Neural progenitor cell (in vitro differentiated cells): ENCODE results near the gene POF1B. TPM values are rescaled to one million over a fixed set of nuclear protein-coding genes. Genes with fewer than 3 reads are reported as not detected.

ENCODE experiments used
- DNase-seq: peaks from one replicate; pipeline ENCODE4 v3.0.0-alpha.2; 2016; ENCODE audit warnings: low spot score
- H2AFZ ChIP-seq: fragments of 200-600 bp; sonication (generic); replicated peaks from 2 replicates; pipeline ENCODE4 v1.6.1; 2016; ENCODE audit warnings: antibody characterized with exemption
- H3F3A ChIP-seq: fragments of 200-600 bp; sonication (generic); 2 replicates; pipeline ENCODE4 v1.6.1; 2016; ENCODE audit warnings: antibody characterized with exemption, low read depth
- H3K27ac ChIP-seq: fragments of 200-600 bp; sonication (generic); 2 replicates; pipeline ENCODE4 v1.5.1; 2016; ENCODE audit warnings: mild to moderate bottlenecking
- H3K27me3 ChIP-seq: fragments of 200-600 bp; sonication (generic); 2 replicates; pipeline ENCODE4 v1.6.1; 2016; ENCODE audit warnings: mild to moderate bottlenecking, moderate library complexity
- H3K36me3 ChIP-seq: fragments of 200-600 bp; sonication (generic); 2 replicates; pipeline ENCODE4 v1.5.1; 2016
- H3K4me1 ChIP-seq: fragments of 200-600 bp; sonication (generic); 2 replicates; pipeline ENCODE4 v1.6.1; 2016; ENCODE audit warnings: mixed run types
- H3K4me2 ChIP-seq: fragments of 200-600 bp; sonication (generic); 2 replicates; pipeline ENCODE4 v1.6.1; 2016
- H3K4me3 ChIP-seq: fragments of 200-600 bp; sonication (generic); 2 replicates; pipeline ENCODE4 v1.5.1; 2016
- H3K79me2 ChIP-seq: fragments of 200-600 bp; sonication (generic); 2 replicates; pipeline ENCODE4 v1.6.1; 2016; ENCODE audit warnings: low read depth
- H3K9ac ChIP-seq: fragments of 200-600 bp; sonication (generic); 2 replicates; pipeline ENCODE4 v1.6.1; 2016
- H3K9me3 ChIP-seq: fragments of 200-600 bp; sonication (generic); 2 replicates; pipeline ENCODE4 v1.5.1; 2016; ENCODE audit warnings: low read depth
- H4K20me1 ChIP-seq: fragments of 200-600 bp; sonication (generic); 2 replicates; pipeline ENCODE4 v1.6.1; 2016; ENCODE audit warnings: low read depth
- H3K27ac Mint-ChIP-seq: 3 replicates; pipeline ENCODE4 v1.8.0; 2021; ENCODE audit warnings: mixed read lengths
- H3K27me3 Mint-ChIP-seq: 2 replicates; pipeline ENCODE4 v1.8.0; 2022; ENCODE audit warnings: low read depth, mild to moderate bottlenecking, inconsistent platforms, moderate library complexity, mixed read lengths; ENCODE audit not compliant: insufficient read depth
- H3K36me3 Mint-ChIP-seq: 3 replicates; pipeline ENCODE4 v1.8.0; 2021; ENCODE audit warnings: mixed read lengths
- H3K4me1 Mint-ChIP-seq: 3 replicates; pipeline ENCODE4 v1.8.0; 2021; ENCODE audit warnings: mixed read lengths
- H3K4me3 Mint-ChIP-seq: 3 replicates; pipeline ENCODE4 v1.8.0; 2021; ENCODE audit warnings: mild to moderate bottlenecking, moderate library complexity, mixed read lengths
- H3K9me3 Mint-ChIP-seq: 3 replicates; pipeline ENCODE4 v1.8.0; 2020; ENCODE audit warnings: mixed read lengths
- EZH2 ChIP-seq: fragments of 200-600 bp; sonication (generic); IDR thresholded peaks from 2 replicates; pipeline ENCODE4 v1.6.1; 2017; ENCODE audit warnings: antibody characterized with exemption, mild to moderate bottlenecking, moderate library complexity
- EZH2phosphoT487 ChIP-seq: fragments of 200-600 bp; sonication (generic); IDR thresholded peaks from 2 replicates; pipeline ENCODE4 v1.6.1; 2017; ENCODE audit warnings: antibody characterized with exemption
- total RNA-seq: library from RNA; depleted of rRNA; stranded (reverse); fragments of >200 nt; gene quantifications from 2 replicates; pipeline ENCODE4 v1.2.3, GENCODE V29; 2015; ENCODE audit warnings: low replicate concordance
- TF ChIP-seq, protein P1 (sequence below): fragments of 200-600 bp; sonication (generic); IDR thresholded peaks from 2 replicates; pipeline ENCODE4 v1.5.1; 2017; ENCODE audit warnings: antibody characterized with exemption, mild to moderate bottlenecking

Gene POF1B
- total RNA-seq, 1 donor from 2014 or later = not detected

DNA sequence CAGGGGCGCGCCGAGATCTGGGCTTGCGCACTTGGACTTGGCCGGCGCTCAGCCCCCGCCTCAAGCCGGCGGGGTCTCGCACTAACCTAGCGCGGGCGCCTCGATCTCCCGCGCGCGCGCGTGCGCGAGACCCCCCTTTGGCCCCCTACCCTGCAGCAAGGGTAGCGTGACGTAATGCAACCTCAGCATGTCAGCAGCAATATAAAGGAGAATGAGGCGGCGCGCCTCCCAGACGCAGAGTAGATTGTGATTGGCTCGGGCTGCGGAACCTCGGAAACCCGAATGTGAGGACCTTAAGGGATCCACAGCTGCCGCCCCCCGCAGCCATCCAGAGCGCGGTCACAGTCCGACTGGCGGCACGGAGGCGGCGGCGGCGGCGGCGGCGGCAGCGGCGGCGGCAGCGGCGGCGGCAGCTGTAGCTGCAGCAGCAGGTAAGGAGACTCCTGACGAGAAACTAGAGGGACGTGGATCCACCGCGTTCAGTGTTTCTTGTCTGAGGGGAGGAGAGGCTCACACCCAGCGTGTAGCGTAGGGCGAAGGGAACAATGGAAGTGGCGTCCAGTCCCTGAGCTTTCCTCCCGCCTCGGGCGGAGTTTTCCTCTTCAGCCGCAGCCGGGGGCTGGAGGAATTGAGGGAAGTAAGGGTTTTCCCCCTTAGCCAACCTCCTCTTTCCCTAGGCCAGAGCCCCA is 135.6 kb downstream of the POF1B start, which contains the start of the genes SATL1 and ZNF711:
TSS of gene SATL1 (minus strand) at position 19 of the 689 bp plus-strand sequence. CDS start 134,811 bp downstream, outside the sequence.
TSS of gene ZNF711 (plus strand) at position 231 of the 689 bp plus-strand sequence. CDS start 3,582 bp downstream, outside the sequence.
- H3K27me3 Mint-ChIP-seq = no peaks in the 10 kb centered on the region
- peaks cover 3% of the 10 kb centered on the region for H3K9me3 Mint-ChIP-seq
- TF ChIP-seq EZH2phosphoT487 (no peak), EZH2 (no peak)
- TF ChIP-seq, protein P1, sequence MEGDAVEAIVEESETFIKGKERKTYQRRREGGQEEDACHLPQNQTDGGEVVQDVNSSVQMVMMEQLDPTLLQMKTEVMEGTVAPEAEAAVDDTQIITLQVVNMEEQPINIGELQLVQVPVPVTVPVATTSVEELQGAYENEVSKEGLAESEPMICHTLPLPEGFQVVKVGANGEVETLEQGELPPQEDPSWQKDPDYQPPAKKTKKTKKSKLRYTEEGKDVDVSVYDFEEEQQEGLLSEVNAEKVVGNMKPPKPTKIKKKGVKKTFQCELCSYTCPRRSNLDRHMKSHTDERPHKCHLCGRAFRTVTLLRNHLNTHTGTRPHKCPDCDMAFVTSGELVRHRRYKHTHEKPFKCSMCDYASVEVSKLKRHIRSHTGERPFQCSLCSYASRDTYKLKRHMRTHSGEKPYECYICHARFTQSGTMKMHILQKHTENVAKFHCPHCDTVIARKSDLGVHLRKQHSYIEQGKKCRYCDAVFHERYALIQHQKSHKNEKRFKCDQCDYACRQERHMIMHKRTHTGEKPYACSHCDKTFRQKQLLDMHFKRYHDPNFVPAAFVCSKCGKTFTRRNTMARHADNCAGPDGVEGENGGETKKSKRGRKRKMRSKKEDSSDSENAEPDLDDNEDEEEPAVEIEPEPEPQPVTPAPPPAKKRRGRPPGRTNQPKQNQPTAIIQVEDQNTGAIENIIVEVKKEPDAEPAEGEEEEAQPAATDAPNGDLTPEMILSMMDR = no peak

DNA sequence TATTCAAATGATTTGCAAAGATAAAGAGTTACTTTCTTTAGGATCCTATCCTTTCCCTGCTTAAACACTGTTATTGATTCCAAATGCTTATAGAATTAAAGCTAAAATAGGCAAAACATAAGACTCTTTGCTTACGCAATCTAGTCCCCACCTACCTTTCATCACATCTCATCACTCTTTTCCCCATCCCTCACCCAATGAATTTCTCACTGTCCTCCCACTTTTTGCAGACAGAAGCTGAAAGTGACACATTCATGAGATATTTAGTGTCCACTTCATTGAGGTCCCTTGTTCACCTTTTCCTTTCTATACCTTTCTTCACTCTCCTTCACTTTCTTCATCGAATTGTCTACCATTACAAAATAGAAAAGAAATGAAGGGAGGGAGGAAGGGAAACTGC is 136.3 kb downstream of the POF1B start:
- H3K27ac Mint-ChIP-seq = no peak overlapping the region
- peaks cover 3% of the 10 kb centered on the region for H3K36me3 Mint-ChIP-seq
- H3K79me2 ChIP-seq = peaks cover 36% of the 10 kb centered on the region
- H2AFZ ChIP-seq = no peak overlapping the region
- DNase-seq = no peak
- H3K4me2 ChIP-seq = peak overlapping the region; percentile 82
- H3K9me3 Mint-ChIP-seq = no peaks in the 10 kb centered on the region
- no peak overlapping the region for H3K27ac ChIP-seq
- H3K4me3 Mint-ChIP-seq = peak overlapping the region; percentile 85
- peaks cover 6% of the 10 kb centered on the region for H3K4me1 ChIP-seq
- peak overlapping the region; percentile 72 for H3K4me3 ChIP-seq
- no peaks in the 10 kb centered on the region for H3K9me3 ChIP-seq
- no peaks in the 10 kb centered on the region for H3F3A ChIP-seq
- H3K27me3 Mint-ChIP-seq = no peaks in the 10 kb centered on the region
- H3K9ac ChIP-seq = no peak overlapping the region
- TF ChIP-seq, protein P1 = no peak
- TF ChIP-seq EZH2phosphoT487 (no peak), EZH2 (no peak)
- H3K4me1 Mint-ChIP-seq = peaks cover 10% of the 10 kb centered on the region
- no peaks in the 10 kb centered on the region for H3K36me3 ChIP-seq
- H4K20me1 ChIP-seq = peaks cover 13% of the 10 kb centered on the region
- H3K27me3 ChIP-seq = peaks cover 12% of the 10 kb centered on the region

More for the DNA sequence above, 135.6 kb downstream of the POF1B start, which contains the start of the genes SATL1 and ZNF711:
- Histone ChIP-seq H3K27me3 (peaks cover 12% of the 10 kb centered on the region), H3F3A (no peaks in the 10 kb centered on the region), H3K9me3 (no peaks in the 10 kb centered on the region), H3K4me1 (peaks cover 6% of the 10 kb centered on the region), H3K27ac (peak within 1 kb of the TSS; percentile 89), H3K4me2 (peak within 1 kb of the TSS; percentile 82), H4K20me1 (peaks cover 13% of the 10 kb centered on the region), H3K79me2 (peaks cover 44% of the 10 kb centered on the region), H3K4me3 (peak within 1 kb of the TSS; percentile 72), H3K36me3 (peaks cover 4% of the 10 kb centered on the region), H2AFZ (peak within 1 kb of the TSS; percentile 86), H3K9ac (peak within 1 kb of the TSS; percentile 95)
- peak; percentile 87 for DNase-seq
- peak within 1 kb of the TSS; percentile 99 for H3K27ac Mint-ChIP-seq
- peak within 1 kb of the TSS; percentile 98 for H3K4me3 Mint-ChIP-seq
- peaks cover 6% of the 10 kb centered on the region for H3K36me3 Mint-ChIP-seq
- H3K4me1 Mint-ChIP-seq = peaks cover 10% of the 10 kb centered on the region

Other genes starting within 250 kb of the POF1B start
- gene SATL1, start 135.9 kb downstream of the POF1B start, total RNA-seq = 0.09 TPM in 1 of 2 replicates, not detected in the other
- 34.7 and 55.4 TPM in 2 replicates for gene ZNF711, start 135.7 kb downstream of the POF1B start, total RNA-seq